ENCODE measurements around the gene CADPS2. TPM values are rescaled to one million over a fixed set of nuclear protein-coding genes. Genes with fewer than 3 reads are reported as not detected.

Gene CADPS2
- total and polyA plus RNA-seq, 4 donors, result 16.0 to 76.7 (median 27.7) TPM

DNA sequence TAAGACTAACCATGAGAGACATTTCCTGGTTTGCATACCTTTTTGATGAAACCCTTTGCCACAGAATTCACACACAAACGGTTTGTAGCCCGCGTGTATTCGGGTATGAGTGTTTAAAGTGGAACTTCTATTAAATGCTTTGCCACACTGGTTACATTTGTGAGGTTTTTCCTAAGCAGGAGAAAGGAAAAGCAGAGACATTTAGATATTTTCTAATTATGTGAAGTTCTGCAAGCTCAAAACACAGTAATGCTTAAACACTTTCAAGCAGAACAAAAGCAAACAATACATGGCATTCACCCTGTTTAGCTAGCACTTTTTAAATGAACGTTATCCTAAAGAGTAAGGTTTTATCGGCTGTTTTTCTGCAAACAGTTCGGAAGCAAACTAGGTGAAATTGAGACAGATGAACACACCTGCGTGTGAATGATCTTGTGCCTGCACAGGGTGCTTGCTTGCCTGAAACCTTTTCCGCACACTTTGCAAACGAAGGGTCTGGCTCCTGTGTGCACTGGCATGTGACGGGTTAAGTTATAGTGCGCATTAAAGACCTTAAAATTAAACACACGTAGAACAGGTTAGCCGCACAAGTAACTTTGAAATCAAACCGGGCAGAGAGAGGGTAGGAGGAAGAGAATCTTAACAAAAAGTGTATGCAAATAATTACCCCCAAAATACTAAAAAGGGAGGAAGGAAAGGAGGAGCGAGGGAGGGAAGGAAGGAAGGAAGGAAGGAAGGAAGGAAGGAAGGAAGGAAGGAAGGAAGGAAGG is 583.3 kb downstream of the CADPS2 start:
- Histone ChIP-seq H3K4me3 (no peak overlapping the region), H3K4me1 (ENCODE audit: control insufficient read depth in 5 of 5, insufficient read depth in 5 of 5, low read length in 5 of 5) (peaks cover 0 to 30% (median 14%) of the 10 kb centered on the region in 5 donors), H3K9ac (ENCODE audit: insufficient read depth in 1 of 2, low read length in 2 of 2) (no peak overlapping the region), H3K9me3 (ENCODE audit: control insufficient read depth in 4 of 4, insufficient read depth in 3 of 4, low read length in 3 of 4) (peaks cover 0 to 16% (median 0%) of the 10 kb centered on the region in 4 donors), H3K27ac (ENCODE audit: low read depth in 1 of 2, low read length in 1 of 2) (no peak overlapping the region), H3K36me3 (ENCODE audit: control insufficient read depth in 4 of 4, insufficient read depth in 4 of 4, low read length in 4 of 4) (no peaks in the 10 kb centered on the region), H3K27me3 (ENCODE audit: control insufficient read depth in 3 of 3, insufficient read depth in 3 of 3, low read length in 2 of 3) (peaks cover 8 to 97% (median 91%) of the 10 kb centered on the region in 3 donors)
- WGBS, 2 donors, result 9 to 17% methylated on average over 16 of the region's 16 CpGs
- DNase-seq (peak in 1 of 3 donors; percentile 33), ATAC-seq (ENCODE audit: insufficient read depth, low FRiP score) (no peak)
- TF ChIP-seq, protein P1, sequence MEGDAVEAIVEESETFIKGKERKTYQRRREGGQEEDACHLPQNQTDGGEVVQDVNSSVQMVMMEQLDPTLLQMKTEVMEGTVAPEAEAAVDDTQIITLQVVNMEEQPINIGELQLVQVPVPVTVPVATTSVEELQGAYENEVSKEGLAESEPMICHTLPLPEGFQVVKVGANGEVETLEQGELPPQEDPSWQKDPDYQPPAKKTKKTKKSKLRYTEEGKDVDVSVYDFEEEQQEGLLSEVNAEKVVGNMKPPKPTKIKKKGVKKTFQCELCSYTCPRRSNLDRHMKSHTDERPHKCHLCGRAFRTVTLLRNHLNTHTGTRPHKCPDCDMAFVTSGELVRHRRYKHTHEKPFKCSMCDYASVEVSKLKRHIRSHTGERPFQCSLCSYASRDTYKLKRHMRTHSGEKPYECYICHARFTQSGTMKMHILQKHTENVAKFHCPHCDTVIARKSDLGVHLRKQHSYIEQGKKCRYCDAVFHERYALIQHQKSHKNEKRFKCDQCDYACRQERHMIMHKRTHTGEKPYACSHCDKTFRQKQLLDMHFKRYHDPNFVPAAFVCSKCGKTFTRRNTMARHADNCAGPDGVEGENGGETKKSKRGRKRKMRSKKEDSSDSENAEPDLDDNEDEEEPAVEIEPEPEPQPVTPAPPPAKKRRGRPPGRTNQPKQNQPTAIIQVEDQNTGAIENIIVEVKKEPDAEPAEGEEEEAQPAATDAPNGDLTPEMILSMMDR (IDR thresholded peaks at IDR 0.05; ENCODE audit: control extremely low read depth, extremely low read depth), result no peak

- Histone ChIP-seq H3K4me1 (ENCODE audit: control insufficient read depth in 5 of 5, insufficient read depth in 5 of 5, low read length in 5 of 5) (peaks cover 0 to 30% (median 14%) of the 10 kb centered on the region in 5 donors), H3K36me3 (ENCODE audit: control insufficient read depth in 4 of 4, insufficient read depth in 4 of 4, low read length in 4 of 4) (no peaks in the 10 kb centered on the region), H3K9me3 (ENCODE audit: control insufficient read depth in 4 of 4, insufficient read depth in 3 of 4, low read length in 3 of 4) (peaks cover 0 to 18% (median 0%) of the 10 kb centered on the region in 4 donors), H3K27me3 (ENCODE audit: control insufficient read depth in 3 of 3, insufficient read depth in 3 of 3, low read length in 2 of 3) (peaks cover 11 to 97% (median 90%) of the 10 kb centered on the region in 3 donors), H3K4me3 (no peak overlapping the region), H3K27ac (ENCODE audit: low read depth in 1 of 2, low read length in 1 of 2) (no peak overlapping the region), H3K9ac (ENCODE audit: insufficient read depth in 1 of 2, low read length in 2 of 2) (no peak overlapping the region)
- TF ChIP-seq, protein P1 (IDR thresholded peaks at IDR 0.05; ENCODE audit: control extremely low read depth, extremely low read depth), result no peak
- ATAC-seq (ENCODE audit: insufficient read depth, low FRiP score), result no peak
- 7 to 11% methylated on average over 35 of the region's 35 CpGs for WGBS, 2 donors
- peak in 2 of 3 donors; percentile 24 to 38 for DNase-seq
Observed at GRCh38 chr7:122301858-122302760, 584.2 kb downstream of the CADPS2 start.

- TF ChIP-seq, protein P1 (IDR thresholded peaks at IDR 0.05; ENCODE audit: control extremely low read depth, extremely low read depth), result no peak
- peaks cover 0 to 18% (median 0%) of the 10 kb centered on the region in 4 donors for H3K9me3 ChIP-seq (ENCODE audit: control insufficient read depth in 4 of 4, insufficient read depth in 3 of 4, low read length in 3 of 4)
Observed at GRCh38 chr7:122300956-122301833, 585.1 kb downstream of the CADPS2 start.

More at GRCh38 chr7:122300956-122301833, 585.1 kb downstream of the CADPS2 start:
- DNase-seq (peak in 1 of 3 donors; percentile 34), ATAC-seq (ENCODE audit: insufficient read depth, low FRiP score) (no peak)
- 15 to 18% methylated on average over 11 of the region's 11 CpGs for WGBS, 2 donors
- Histone ChIP-seq H3K4me3 (no peak overlapping the region), H3K4me1 (ENCODE audit: control insufficient read depth in 5 of 5, insufficient read depth in 5 of 5, low read length in 5 of 5) (peaks cover 0 to 27% (median 13%) of the 10 kb centered on the region in 5 donors), H3K9ac (ENCODE audit: insufficient read depth in 1 of 2, low read length in 2 of 2) (no peak overlapping the region), H3K27ac (ENCODE audit: low read depth in 1 of 2, low read length in 1 of 2) (no peak overlapping the region), H3K27me3 (ENCODE audit: control insufficient read depth in 3 of 3, insufficient read depth in 3 of 3, low read length in 2 of 3) (peaks cover 11 to 95% (median 83%) of the 10 kb centered on the region in 3 donors), H3K36me3 (ENCODE audit: control insufficient read depth in 4 of 4, insufficient read depth in 4 of 4, low read length in 4 of 4) (no peaks in the 10 kb centered on the region)

Measured in lung (tissue), 12 donors.